Stimulated activated CD4-positive, alpha-beta T cell treated with anti-CD3 and anti-CD28 coated beads, Interleukin-4, amount 100 ng/mL, for 48 hours (primary cell): ENCODE measurements around the gene CCDC102A.

Experiments
- DNase-seq, 2 donors: peaks; one replicate each; pipeline ENCODE4 v3.0.0-alpha.2; 2020; ENCODE audit warnings: low read depth in 2 of 2

CCDC102A gene

DNA sequence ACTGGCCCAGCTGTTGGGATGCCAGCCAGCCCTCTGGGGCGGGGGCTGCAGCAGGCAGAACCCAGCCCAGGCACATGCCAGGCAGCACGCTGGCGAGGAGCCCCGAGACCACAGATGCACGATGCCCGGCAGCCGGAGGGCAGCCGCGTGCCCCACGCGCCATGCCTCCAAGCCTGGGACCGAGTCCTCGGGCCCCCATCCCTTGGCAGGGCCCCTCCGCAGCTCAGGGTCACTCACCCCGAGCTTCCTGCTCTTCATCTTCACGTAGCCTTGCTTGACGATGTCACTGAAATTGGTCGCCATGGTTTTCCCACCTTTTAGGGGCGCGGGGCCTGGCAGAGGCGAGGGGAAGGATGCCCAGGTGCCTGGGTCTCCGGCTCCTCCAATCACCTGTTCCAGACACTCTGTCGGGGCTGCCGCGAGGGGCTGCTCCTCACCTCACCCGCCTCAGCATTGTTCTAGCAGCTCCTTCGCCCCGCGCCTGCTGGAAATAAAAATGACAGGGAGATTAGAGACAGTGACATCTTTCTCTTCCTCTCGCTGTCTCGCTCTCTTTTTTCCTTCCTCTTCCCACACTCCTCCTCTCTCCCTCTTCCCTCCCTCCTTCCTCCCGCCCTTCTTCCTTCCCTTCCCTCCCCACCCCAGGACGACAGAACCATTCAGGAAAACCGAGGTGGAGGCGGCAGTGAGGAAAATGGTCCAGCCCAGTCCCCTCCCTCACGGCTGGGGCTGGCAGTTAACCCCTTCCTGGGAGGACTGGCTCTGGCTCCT lies 57.0 kb downstream of the CCDC102A start:
- DNase-seq, result no peak

DNA sequence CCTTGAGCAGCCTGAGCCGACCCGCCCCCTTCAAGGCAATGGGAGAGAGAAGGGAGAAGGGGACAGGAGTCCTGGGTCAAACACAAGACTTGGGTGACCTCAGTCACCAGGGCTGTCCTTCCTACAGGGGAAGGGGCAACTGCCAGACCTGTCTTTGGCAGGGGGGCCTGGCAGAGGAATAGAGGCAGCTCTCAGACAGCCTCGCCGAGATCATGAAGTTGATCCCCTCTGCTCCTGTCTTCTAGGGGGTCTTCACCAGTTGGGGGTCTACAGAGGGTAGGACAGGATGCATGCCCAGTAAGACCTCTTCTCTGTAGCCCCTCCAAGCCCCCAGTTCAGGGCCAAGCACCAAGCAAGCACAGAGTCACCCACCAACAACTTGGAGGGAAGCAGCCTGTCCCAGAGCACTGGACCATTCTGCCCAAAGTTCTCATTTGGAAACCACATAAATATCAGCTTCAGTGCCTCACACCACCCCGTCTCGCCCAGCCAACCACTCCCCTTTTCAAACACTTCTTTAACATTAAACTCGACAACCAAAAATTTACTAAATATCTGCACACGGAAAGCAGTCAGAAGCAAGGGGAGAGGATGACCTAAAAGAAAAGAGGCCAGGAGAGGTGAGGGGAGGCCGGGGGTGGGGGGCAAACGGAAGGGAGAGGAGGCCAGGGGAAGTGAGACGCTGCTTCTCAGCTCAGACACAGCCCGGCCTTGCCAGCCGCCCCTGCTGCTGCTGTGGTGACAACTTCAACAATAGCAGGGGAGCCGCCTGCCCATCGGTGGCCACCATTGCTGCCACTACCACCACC lies 57.8 kb downstream of the CCDC102A start:
- DNase-seq, result no peak

DNA sequence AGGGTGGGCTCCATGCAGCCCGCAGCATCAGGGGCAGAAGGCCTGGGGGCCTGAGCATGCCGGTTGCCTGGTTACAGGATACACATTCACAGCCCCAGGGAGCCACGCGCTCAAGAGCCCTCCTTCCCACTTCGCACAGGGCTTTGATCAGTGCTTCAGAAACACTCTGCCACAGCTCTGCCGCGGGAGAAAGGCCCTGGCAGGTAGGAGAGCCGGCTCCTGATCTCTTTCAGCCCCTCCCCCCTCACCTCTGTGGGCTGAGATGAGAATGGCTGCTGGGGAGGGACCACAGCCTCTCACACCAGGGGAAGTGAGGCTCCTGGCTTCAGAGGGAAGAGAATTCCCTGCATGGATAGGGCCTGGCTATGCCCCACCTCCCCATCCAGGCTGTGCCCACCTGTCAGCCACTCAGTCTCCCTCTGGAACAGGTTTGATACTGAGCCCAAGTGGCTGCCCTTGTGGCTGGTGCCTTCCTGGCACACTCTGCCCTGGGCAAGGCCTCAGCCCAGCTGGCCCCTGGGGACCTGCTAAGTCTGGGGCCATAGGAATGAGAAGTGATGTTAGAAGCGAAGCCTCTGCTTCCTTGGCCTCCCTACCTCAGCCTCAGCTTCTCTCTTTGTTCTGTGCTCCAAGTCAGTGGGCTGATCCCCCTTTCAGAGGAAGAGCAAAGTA lies 58.7 kb downstream of the CCDC102A start:
- no peak for DNase-seq

DNA sequence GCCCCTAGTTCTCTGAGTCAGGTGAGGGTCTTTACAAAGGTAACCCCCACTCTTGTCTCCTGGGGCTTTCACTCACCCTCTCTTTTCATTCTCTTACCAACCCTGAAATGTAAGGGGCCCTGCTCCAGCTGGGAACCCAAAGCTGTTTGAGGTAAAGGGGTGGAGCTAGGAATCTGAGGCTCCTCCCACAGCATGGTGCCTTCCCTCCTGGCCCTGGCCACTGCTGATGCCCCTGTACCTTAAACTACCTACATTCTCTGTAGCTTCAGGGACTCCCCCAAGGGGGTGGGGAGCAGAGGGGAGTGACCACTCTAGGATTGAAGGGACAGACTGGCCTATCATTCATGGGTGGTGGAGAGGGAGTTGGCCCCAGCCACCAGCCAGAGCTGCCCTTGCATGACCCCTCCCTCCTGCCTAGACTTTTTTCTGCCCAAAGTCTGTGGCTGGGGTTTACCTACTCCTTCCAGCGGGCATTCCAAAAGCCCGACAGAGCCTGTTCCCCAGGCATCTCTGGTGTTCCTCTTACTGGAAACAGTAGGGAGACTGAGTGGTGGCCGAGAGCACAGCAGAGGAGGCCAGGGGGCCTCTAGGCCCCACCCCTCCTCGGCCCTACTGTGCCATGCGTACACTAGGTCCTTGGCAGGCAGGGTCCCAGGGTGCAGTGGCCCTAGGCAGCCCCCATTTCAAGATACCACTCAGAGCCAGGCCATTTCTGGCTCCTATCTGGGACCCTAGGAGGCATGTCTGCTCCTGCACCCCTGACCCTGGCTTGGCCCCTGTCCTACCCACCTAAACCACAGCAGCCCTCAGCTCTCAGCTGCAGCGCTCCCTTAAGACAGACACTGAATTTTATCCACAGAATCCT lies 59.6 kb downstream of the CCDC102A start:
- DNase-seq, result no peak

DNA sequence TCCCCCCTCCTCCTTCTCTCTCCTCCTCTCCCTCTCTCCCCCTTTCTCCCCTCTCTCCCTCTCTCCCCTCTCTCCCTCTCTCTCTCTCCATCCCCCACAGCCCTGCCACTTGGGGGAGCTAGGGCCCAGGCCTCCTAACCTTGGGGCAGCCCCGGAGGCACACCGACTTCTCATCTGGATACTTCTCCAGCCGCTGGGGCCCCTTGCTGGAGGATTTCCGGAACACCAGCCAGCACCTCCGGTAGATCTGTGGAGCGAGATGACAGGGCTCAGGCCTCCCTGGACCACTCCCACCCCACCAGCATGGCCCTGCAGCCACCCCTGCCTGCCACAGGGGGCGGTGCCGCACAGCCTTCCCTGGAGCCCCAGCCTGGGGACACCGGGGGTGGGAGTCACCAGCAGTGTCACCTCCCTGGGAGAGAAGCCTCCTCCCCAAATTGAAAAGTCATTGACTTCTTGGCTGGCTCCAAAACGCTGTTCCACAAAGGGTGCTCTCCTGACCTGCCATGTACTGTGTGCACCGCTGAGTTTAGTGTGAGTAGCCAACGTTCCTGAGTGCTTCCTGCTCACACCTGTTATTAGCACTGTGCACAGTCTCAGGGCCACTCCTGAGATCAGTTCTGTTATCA lies 60.5 kb downstream of the CCDC102A start:
- DNase-seq, result peak; percentile 64 to 76

DNA sequence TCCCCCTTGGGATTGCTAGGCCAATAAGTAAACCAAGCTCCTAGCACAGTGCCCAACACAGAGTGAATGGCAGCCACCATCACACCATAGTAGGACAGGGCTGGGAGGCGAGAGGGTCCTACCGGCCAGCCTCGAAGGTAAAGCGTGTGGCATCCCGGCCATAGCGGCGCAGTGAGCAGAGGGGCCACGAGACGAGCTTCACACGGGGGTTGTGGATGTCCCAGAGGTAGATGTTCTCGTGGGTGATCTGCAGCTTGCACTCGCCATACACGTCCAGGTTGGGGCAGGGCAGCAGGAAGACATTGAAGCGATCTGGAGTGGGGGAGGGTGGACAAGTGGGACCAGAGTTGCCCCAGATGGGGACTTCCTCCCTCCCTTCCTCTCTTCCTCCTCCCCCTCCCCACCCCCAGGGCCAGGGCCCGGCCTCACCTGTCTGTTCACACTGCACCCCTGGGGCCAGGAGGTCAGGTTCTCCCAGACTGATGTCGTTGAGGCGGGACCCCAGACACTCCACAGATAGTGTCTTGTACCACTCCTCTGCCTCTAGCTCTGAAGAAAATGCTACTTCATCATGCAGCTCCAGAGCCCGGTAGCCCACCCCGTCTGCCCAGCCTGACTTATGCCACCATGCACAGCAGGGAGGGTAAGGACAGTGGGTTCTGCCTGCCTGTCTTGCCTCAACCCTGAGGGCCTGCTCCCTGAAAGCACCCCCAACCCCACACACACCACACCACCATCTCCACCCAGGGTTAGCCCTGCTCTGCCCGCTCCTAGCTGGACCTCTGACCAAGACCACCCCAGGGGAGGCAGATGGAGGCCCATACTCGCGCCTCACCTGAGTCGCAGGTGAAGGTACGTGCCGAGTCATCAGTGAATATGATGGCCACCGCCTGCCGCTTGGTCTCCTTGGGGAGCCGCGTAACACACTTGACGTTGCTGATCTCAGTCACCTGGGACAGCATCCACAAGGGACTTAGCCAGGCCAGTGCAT lies 61.4 kb downstream of the CCDC102A start:
- no peak for DNase-seq

DNA sequence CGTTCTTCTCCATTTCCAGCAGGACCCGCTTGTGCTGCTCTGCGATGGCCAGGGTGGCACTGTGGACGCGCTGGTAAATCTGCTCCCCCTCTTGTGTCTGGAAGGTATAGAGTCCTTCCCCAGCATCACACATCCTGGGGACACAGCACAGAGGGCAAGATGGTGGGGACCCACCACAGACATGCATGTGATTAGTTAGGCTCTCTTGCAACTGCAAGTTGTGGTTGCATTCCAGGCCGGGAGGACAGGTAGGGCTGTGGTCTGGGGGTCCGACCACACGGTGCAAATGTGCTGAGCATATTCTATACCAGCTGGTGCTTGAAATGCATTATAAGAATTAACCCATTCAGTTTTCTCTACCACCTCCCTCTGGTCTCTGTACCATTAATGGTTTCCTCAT lies 62.5 kb downstream of the CCDC102A start:
- DNase-seq, result no peak

DNA sequence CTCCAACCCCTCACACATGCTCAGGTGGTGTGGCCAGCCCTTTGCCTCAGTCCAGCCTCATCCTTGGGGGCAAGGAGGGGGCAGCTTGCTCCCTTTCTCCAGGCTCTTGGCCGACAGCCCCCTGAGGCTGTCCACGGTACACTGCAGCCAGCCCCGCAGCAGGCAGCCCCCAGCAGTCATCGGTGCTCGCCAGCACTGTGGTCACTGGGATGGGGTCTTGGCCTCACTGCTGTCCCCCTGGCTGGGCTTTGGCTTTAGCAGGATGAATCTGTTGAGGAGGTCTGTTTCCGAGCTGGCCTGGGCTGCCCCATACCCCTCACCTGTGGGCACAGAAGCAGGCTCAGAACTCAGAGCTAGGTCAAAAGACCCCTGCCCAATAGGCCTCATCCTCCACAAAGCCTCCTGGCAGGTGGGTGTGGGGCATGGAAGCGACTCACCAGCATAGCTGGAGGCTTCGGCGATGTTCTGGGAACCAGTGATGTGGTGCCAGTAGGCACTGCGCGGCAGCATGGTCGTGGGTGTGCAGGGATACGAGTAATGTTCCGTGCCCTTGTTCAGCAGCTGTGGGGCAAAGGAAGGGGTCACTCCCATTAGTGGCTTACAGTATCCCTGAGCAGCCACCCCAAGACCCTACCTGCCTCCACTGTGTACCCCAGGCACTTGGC lies 63.1 kb downstream of the CCDC102A start:
- DNase-seq, result no peak

DNA sequence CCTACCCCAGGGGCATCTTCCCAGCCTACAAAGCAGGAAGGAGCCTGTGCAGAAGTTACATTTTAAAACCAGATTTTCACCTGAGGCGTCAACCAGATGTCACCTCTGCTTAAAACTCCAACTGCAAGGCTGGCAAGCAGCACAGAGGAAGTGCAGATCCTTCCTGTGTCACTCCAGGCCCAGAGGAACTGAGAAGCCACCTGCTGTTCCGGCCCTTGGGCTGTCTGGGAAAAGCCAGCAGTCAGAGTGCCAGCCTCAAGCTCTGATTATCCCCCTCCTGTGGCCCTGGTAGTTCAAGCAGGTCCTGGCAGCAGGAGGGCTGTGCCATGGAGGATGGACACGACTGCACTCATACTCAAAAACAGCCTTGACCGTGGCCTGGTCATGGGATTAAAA lies 63.7 kb downstream of the CCDC102A start:
- no peak for DNase-seq

DNA sequence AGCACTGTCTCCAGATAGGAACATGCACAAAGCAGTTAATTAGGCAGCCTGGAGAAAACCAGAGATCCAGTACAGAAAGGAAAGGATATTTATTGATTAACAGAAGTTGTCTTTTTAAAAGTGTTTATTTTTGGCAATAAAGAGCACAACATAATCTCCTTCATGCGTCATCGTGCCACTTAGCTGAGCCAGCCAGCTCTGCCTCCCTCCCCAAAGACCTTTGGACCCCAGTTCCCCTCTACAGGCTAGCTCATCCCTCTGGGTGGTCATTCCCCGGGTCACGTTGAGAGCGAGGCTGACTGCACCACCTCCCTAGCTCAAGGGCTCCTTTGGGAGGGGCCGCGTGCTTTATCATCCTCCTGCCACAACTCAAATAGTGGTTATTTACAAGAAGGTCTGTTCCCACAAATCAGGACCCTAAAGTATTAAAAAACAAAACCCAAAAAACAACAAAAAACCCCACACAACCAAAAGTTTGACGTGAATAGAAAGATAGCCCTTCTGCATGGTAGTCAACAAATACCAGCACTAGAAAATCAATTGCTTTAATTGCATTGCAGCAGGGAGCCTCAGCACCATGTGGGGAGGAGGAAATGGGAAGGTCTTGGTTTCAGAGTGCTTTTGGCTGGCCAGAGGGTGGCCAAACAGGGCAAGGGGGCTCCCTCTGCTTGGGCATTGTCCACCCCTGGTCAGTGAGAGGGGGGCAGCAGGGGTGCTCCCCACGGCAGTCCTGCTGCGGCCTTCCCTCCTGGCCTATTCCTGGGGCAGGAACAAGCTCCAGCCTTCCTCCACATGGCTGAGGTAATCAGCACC lies 64.3 kb downstream of the CCDC102A start:
- no peak for DNase-seq

DNA sequence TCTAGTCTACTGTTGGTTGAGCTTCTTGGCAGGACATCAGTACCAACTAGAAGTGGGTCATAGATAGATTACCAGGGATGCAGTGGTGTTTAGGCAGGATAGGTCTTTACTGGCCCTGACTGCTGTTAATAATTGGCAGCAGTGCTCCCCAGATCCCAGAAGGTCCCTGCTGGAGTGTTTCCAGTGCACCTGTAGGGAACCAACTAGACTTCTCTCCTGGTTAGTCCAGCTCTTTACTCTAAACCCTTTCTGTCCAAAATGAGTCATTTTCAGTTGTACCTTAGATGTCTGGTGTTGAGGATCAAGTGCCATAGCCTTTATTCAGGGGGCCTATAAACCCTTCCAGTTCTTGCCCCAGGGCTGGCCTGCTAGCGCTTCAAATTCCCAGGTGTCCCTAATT lies 65.2 kb downstream of the CCDC102A start:
- DNase-seq, result no peak

DNA sequence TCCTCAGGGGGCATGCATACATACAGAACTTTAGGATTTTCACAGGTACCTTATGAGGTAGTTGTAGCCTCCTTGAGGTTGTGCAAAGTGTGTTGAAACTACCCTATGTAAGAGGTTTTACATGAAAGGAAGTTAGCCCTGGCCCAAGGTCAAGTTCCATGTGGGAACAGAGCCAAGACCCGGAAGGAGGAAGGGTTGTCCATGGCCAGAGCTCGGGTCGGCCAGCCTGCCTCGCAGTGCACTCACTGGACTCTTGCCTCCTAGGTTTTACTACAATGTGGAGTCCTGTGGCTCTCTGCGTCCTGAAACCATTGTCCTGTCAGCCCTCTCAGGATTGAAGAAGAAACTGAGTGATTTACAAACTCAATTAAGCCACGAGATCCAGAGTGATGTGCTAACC lies 65.7 kb downstream of the CCDC102A start:
- DNase-seq, result no peak

DNA sequence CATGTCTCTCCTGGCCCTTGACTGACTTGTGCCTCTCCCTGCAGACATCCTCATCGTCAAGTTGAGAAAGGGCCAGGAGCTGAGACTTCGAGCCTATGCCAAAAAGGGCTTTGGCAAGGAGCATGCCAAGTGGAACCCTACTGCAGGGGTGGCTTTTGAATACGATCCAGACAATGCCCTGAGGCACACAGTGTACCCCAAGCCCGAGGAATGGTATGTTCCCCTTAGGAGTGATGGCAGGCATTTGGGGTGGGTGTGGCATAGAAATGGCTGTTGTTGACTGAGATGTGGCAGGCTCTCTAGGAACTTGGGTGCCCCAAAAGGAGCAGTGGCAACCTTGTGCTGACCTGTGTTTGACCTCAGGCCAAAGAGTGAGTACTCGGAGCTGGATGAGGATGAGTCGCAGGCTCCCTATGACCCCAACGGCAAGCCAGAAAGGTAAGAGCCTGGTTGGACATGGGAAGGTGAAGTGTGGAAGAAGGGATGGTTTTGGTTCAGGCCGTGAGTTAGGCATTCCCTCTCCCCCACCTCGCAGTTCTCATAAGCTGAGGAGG lies 66.4 kb downstream of the CCDC102A start:
- no peak for DNase-seq

DNA sequence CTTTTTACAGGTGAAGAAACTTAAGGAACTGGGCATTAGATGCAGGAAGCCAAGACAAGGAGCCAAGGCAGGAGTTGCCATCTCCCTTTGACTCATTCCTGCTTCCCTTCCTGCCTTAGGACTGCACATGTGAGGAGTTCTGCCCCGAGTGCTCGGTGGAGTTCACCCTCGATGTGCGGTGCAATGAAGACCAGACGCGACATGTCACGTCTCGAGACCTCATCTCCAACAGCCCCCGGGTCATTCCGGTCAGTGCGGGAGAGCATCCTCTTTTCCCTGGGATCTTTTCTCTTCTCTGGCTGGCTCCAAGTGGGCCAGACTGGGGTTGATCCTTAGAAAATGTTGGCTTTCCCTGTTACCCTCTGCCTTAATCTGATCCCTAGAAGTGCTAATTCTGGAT lies 67.3 kb downstream of the CCDC102A start:
- no peak for DNase-seq

DNA sequence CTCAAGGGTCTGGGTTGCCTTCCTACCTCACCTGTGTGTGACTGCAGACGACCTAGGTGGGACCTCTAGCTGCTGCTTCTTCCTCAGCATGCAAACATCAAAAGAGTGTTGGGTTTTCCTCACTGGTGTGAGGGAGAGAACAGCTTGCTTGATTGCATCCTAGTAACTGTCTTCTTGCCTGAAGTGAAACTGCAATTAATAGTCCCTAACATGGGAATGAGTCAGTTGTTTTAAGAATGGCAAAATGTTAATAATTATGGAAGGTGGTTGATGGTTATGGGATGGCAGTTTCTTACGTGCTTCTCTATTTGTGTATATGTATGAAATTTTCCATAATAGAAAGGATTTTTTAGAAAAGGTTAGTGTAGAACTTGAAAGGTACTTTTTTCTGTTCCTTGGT lies 68.0 kb downstream of the CCDC102A start:
- no peak for DNase-seq

DNA sequence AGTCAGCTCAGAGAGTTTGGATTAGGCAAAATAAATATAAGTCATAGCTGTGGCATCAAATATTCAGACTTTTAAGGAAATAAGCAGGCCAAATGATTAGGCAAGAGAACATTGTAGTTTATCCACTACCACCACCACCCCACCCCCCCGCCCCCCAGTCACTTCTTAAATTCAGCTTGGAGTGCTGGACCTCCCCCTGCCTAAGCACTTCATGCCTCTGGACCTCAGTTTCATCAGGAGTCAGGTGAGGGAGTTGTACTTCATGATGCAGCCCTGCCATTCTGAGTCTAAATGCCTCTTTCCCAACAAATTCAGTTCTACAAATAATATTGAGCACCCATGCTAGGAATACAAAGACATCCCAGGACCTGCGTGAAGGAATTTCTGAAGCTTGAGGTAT lies 71.8 kb downstream of the CCDC102A start:
- DNase-seq, result no peak

DNA sequence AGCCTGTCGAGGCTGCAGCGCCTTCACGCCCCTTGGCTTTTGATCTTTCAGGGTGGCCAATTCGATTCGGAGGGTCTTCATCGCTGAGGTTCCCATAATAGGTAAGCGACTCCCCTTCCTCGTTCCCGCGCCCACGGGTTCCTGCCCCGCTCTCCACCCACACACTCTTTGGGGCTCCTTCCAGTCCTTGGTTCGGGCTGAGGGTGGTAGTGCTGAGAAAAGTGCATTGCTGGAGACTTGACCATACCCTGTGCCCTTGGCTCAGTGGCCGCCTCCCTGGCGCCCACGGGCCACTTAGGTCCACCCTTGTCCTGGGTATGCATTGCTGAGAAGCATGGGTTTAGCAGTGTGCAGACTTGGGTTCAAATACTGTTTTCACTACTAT lies 73.4 kb downstream of the CCDC102A start:
- no peak for DNase-seq

DNA sequence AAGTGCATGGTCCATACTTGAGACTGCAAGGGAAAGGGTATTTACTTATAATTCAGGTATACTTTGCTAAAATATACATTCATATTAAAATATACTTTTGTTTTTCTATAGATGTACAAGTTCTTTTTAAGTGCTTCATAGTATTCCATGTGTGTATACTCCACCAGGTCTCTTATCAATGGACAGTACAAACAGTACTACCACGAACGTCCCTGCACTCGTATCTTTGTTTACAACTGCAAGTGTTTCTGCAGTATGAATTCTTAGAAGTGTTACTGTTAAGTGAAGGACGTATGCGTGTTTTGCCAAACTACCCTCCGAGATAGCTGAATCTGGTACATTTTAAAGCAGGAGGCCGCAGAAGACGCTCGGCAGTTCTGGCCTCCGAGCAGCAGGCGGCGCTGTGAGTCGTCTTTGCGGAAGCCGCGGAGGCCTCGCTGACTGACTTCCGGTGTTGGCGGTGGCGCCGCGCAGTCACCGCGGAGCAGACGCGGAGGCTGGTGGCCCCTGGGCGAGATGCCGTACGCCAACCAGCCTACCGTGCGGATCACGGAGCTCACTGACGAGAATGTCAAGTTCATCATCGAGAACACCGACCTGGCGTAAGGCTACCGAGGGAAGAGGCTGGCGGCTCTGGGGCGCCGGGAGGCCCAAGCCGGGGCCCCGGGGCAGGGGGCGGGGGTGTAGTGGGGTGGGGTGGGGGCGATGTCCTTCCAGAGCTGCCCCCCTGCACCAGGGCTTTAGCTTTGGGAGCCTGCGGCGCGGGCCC lies 74.0 kb downstream of the CCDC102A start, which contains the start of gene POLR2C:
Gene POLR2C (plus strand): TSS at position 471 of the 769 bp plus-strand sequence. CDS start 46 bp downstream, at position 517.
- DNase-seq, result peak; percentile 89 to 92
